UCSD-AML1 (cell line): ENCODE measurements around the gene PCDHB3.
A peak's percentile ranks its signal among the peaks of the same experiment; 100 is the strongest.
"Not testable (repeated sequence)": the region's sequence is repeated elsewhere in the genome, so short reads cannot be mapped to it uniquely, and the experiment has no call there.

Experiments
- DNase-seq: peaks from one replicate; lab custom pipeline; 2025; ENCODE audit not compliant: unreplicated experiment; lab: John Stamatoyannopoulos, UW

The PCDHB3 gene

DNA sequence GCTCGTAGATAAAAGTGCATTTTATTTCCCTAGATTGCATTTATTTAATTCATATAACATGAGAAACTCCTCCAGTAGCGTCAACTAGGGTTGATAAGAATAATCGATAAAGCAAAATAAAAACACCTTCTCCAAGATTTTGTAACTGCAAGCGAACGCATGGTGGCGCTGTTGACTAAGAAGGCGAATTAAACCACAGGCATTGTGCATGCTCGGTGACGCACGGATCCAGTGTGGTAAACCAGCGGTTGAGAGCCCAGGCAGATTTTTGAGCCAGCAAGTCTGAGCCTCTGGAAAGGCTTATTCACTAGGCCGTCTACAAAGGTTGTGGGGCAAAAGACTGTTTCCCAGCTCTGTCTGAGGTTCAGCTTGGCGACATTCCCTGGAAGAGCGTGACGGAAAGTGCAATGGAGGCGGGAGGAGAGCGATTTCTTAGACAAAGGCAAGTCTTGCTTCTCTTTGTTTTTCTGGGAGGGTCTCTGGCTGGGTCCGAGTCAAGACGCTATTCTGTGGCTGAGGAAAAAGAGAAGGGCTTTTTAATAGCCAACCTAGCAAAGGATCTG lies at the start of gene PCDHB3:
Gene PCDHB3 (plus strand): TSS at position 231 of the 563 bp plus-strand sequence. CDS start 177 bp downstream, at position 408.
- peak; percentile 8 for DNase-seq

DNA sequence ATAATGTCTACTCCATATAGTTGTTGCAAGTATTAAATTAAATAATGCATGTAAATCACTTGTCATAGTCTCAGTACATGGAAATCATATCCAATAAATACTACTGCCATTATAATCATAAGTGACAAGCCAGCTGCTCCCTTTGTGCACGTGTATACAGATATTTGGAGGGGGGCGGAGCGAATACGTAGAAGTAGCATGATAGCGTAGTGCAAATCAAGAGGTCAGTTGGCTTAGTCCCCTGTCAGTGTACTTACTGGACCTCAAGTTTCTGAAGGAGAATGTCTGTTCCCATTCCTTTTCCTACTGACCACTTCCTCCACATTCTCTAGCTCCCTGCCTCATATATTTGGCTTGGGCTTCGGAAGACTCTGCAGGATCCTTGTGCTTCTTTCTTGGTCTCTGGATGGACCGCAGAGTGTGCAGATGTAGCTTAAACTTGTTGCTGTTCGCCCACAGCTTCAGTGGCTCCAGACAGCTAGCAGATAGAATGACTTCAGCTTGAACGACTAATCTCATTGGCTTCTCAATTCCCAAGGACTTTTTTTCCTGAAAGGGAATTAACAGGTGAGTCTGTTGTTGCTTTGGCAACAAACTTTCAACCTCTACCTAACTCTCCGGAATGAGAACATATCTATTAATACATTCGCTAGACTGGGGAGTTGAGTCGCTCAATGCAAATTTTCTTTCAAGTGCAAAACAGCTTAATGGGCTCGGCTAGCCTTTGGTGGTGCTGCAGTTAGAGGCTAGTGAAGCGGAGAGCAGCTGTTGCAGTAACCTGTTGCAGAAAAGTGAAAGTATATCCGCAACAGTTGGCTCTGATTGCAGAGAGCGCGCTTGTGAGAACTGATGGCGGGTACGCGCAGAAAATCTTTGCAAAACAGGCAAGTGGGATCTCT lies 49.4 kb upstream of the PCDHB3 start, which contains the start of gene PCDHB1:
Gene PCDHB1 (plus strand): TSS at position 753 of the 899 bp plus-strand sequence. CDS start 97 bp downstream, at position 850.
- no peak for DNase-seq

DNA sequence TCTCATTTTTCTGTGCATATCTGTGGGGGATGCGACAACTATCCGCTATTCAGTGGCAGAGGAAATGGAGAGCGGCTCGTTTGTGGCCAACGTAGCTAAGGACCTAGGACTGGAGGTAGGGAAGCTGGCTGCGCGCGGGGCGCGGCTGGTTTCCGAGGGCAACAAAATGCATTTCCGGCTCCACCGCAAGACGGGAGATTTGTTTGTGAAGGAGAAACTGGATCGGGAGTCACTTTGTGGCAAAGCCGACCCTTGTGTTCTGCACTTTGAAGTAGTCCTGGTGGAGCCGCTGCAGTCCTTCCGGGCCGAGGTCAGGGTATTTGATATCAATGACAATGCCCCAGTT lies 48.8 kb upstream of the PCDHB3 start:
- no peak for DNase-seq

DNA sequence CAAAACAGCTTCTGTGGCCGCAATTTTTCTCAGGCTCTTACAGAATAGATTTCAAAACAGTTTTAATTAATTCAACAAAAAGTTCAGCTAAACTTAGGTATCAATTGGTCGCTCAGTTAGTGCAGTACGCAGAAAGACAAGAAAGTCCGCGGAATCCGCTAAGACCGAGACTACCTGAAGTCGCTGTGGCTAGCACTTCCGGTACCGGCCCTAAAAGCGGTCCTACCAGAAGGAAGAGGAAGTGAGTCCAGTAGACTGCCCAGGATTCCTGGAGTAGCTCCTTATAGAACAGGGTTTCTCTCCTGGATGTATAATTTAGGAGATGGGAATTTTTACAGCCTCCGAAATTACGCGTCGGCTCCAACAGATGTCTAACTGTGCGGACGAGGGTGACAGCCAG lies 22.4 kb upstream of the PCDHB3 start:
- DNase-seq, result no peak

DNA sequence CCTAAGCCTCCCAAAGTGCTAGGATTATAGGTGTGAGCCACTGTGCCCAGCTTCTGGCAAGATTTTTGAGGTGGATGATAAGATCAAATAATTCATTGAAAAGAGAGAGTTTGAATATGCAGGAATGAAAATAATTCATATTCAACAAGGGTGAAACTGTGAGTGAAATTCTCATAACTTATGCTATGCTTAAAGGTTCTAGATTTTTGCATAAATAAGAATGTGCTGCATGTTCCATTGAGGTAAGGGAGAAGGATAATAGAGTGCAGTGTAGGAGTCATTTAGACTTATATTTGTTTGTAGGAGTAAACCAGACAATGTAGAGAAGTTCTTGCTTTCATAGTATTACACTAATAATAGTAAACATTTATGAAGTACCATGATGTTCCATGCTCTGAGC lies 18.0 kb upstream of the PCDHB3 start:
- no peak for DNase-seq

DNA sequence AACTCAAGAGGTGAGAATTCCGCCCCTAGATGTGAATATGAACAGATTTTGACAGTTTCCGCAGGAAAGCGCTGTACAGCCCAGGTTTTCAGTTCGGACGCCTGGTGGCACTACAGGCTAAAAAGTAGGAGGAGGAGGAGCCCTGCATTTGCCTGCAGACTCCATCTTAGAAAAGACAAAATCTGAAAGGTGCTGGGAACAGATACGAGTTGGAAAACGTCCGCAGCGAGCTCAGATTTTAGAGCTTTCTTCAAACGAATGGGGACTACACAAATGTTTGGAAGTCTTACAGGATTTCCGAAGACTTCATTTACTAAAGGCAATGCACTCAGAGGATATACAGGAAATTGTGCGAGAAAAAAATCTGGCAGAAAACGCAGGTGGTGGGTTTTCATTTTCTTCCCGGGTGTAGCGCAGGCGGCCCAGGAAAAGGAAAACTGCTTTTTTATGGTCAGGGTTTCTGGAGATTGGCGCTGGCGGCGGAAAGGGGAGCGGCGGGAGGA lies 15.7 kb upstream of the PCDHB3 start:
- peak; percentile 8 for DNase-seq

DNA sequence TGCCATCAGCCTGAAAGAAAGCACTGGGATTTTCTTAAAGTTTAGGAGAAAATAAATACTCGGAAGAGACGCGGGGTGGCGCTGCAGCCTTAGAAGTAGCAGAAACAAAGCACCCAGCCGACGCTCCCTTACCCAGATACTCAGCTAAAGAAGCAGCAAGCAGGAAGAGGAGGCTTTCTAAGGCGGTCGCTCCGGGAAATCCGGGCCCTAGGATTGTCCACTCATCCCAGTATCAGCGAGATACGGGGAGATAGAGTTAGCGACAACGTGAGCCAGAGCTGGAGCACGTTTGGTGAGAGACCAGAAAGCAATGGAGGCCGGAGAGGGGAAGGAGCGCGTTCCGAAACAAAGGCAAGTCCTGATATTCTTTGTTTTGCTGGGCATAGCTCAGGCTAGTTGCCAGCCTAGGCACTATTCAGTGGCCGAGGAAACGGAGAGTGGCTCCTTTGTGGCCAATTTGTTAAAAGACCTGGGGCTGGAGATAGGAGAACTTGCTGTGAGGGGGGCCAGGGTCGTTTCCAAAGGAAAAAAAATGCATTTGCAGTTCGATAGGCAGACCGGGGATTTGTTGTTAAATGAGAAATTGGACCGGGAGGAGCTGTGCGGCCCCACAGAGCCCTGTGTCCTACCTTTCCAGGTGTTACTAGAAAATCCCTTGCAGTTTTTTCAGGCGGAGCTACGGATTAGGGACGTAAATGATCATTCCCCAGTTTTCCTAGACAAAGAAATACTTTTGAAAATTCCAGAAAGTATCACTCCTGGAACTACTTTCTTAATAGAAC lies 5.6 kb upstream of the PCDHB3 start, which contains the start of gene PCDHB2:
Gene PCDHB2 (plus strand): TSS at position 135 of the 782 bp plus-strand sequence. CDS start 176 bp downstream, at position 311.
- peak; percentile 25 for DNase-seq

DNA sequence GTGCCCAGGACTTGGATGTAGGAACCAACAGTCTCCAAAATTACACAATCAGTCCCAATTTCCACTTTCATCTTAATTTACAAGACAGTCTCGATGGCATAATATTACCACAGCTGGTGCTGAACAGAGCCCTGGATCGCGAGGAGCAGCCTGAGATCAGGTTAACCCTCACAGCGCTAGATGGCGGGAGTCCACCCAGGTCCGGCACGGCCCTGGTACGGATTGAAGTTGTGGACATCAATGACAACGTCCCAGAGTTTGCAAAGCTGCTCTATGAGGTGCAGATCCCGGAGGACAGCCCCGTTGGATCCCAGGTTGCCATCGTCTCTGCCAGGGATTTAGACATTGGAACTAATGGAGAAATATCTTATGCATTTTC lies 5.0 kb upstream of the PCDHB3 start:
- no peak for DNase-seq

DNA sequence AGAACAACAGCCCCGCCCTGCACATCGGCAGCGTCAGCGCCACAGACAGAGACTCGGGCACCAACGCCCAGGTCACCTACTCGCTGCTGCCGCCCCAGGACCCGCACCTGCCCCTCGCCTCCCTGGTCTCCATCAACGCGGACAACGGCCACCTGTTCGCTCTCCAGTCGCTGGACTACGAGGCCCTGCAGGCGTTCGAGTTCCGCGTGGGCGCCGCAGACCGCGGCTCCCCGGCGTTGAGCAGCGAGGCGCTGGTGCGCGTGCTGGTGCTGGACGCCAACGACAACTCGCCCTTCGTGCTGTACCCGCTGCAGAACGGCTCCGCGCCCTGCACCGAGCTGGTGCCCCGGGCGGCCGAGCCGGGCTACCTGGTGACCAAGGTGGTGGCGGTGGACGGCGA lies 4.1 kb upstream of the PCDHB3 start:
- not testable (repeated sequence) for DNase-seq

DNA sequence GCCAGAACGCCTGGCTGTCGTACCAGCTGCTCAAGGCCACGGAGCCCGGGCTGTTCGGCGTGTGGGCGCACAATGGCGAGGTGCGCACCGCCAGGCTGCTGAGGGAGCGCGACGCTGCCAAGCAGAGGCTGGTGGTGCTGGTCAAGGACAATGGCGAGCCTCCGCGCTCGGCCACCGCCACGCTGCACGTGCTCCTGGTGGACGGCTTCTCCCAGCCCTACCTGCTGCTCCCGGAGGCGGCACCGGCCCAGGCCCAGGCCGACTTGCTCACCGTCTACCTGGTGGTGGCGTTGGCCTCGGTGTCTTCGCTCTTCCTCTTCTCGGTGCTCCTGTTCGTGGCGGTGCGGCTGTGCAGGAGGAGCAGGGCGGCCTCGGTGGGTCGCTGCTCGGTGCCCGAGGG lies 3.7 kb upstream of the PCDHB3 start:
- not testable (repeated sequence) for DNase-seq

DNA sequence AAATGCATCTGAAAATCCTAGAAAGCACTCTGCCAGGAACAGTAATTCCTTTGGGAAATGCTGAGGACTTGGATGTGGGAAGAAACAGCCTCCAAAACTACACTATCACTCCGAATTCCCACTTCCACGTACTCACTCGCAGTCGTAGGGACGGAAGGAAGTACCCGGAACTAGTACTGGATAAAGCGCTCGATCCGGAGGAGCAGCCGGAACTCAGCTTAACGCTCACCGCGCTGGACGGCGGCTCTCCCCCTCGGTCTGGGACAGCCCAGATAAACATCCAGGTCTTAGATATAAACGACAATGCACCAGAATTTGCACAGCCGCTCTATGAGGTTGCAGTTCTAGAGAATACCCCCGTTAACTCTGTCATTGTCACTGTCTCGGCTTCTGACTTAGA lies 786 bp downstream of the PCDHB3 start:
- no peak for DNase-seq

DNA sequence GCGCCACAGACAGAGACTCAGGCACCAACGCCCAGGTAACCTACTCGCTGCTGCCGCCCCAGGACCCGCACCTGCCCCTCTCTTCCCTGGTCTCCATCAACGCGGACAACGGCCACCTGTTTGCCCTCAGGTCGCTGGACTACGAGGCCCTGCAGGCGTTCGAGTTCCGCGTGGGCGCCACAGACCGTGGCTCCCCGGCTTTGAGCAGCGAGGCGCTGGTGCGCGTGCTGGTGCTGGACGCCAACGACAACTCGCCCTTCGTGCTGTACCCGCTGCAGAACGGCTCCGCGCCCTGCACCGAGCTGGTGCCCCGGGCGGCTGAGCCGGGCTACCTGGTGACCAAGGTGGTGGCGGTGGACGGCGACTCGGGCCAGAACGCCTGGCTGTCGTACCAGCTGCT lies 1.8 kb downstream of the PCDHB3 start:
- not testable (repeated sequence) for DNase-seq

DNA sequence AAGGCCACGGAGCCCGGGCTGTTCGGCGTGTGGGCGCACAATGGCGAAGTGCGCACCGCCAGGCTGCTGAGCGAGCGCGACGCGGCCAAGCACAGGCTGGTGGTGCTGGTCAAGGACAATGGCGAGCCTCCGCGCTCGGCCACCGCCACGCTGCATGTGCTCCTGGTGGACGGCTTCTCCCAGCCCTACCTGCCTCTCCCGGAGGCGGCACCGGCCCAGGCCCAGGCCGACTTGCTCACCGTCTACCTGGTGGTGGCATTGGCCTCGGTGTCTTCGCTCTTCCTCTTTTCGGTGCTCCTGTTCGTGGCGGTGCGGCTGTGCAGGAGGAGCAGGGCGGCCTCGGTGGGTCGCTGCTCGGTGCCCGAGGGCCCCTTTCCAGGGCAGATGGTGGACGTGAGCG lies 2.2 kb downstream of the PCDHB3 start:
- not testable (repeated sequence) for DNase-seq

DNA sequence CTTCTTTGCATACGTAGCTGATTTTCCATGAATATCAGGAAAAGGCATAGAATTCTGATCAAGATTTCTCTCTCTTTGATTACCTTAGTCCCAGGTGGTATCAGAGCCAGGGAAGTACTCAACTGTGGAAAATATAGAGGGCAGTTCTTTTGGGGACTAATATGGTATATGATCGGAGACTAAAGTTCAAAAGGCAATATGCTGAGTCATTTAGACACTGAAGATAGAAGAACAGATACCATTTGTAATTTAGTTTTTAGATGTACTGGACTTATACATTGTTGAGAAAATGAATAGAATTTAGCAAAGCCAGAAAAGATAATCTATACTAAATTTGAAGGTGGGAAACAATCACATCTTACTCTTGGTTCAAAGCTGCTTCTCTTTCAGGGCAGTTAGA lies 5.1 kb downstream of the PCDHB3 start:
- no peak for DNase-seq

DNA sequence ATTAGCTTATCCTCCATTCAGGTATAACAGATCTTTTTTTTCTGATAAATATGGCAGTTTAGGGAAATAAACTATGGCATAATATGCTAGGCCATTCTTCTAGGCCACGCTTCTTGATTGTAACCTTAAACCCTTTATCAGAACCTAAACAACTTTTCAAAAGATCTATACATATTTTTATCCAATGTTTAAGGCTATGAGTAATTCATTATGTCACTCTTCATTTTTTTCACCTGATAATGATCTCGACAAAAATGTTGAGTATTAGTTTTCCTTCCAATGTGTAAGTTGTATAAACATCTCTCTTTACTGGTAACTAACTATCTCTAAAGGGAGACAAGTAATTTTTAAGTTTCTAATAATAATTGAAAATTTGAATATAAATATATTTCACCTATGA lies 19.0 kb downstream of the PCDHB3 start:
- no peak for DNase-seq

DNA sequence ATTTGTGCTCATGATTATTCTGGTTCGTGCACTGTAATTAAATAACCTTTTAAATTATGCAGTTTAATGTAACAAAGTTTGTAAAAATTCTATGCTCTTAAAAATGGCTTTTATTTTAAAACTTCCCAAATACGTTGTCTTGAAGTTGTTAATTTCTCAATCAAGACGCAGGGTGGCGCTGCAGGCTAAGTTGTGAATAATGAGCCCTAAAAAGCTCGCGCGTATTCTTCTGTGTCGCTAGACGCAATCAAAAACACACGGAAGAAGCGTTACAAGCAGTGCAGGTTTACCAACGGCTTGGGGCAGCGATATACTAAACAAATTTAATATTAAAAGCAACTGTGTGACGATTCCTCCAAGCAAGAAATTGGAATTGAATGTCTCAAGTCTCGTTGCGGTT lies 21.3 kb downstream of the PCDHB3 start, which contains the start of gene PCDHB4:
Gene PCDHB4 (plus strand): TSS at position 256 of the 400 bp plus-strand sequence. CDS start 181 bp downstream, outside the sequence.
- no peak for DNase-seq

DNA sequence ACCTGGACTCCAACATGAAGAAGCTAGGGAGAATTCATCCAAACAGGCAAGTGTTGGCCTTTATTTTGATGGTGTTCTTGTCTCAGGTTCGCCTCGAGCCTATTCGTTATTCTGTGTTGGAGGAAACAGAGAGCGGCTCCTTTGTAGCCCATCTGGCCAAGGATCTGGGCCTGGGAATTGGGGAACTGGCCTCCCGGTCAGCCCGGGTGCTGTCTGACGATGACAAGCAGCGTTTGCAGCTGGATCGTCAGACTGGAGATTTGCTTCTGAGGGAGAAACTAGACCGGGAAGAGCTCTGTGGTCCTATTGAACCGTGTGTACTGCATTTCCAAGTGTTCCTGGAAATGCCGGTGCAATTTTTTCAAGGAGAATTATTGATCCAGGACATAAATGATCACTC lies 21.7 kb downstream of the PCDHB3 start:
- DNase-seq, result no peak

DNA sequence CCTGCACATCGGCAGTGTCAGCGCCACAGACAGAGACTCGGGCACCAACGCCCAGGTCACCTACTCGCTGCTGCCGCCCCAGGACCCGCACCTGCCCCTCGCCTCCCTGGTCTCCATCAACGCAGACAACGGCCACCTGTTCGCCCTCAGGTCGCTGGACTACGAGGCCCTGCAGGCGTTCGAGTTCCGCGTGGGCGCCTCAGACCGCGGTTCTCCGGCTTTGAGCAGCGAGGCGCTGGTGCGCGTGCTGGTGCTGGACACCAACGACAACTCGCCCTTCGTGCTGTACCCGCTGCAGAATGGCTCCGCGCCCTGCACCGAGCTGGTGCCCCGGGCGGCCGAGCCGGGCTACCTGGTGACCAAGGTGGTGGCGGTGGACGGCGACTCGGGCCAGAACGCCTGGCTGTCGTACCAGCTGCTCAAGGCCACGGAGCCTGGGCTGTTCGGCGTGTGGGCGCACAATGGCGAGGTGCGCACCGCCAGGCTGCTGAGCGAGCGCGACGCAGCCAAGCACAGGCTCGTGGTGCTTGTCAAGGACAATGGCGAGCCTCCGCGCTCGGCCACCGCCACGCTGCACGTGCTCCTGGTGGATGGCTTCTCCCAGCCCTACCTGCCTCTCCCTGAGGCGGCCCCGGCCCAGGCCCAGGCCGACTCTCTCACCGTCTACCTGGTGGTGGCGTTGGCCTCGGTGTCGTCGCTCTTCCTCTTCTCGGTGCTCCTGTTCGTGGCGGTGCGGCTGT lies 23.3 kb downstream of the PCDHB3 start:
- not testable (repeated sequence) for DNase-seq

DNA sequence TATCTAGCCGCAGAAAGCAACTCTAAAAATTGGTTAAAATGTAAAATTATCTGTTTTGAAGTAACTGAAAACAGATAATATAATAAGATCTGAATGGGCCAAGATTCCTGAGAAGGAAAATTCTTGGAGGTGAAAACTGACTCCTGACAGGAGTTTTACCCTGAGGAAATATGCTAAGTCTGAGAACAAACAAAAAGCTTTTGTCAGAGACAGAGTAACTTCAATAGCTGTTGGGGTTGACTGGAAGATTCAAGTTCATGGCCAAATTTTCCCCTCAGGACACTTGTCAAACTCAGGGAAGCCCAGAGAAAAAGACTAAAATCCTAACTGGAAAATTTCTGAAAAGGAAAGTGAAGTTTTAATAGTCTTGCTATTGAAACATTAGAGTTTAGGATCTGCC lies 27.0 kb downstream of the PCDHB3 start:
- DNase-seq, result no peak

DNA sequence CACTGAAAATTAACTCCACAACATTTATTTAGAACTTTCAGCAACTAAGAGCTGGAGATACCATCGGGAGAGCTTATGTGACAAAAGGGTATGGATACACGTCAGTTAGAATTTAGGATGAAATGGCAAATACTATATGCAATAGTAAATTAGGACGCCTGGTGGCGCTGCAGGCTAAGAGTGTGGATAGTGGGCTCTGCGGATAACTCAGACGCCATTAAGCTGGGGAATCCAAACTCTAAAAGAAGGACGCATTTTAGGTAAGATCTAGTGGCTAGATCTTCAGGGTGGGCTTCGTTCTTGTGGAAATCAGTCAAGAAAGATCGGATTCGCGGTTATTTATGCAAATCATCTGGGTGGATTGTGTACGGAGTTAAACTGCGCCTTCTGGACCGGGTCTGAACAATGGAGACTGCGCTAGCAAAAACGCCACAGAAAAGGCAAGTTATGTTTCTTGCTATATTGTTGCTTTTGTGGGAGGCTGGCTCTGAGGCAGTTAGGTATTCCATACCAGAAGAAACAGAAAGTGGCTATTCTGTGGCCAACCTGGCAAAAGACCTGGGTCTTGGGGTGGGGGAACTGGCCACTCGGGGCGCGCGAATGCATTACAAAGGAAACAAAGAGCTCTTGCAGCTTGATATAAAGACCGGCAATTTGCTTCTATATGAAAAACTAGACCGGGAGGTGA lies 34.9 kb downstream of the PCDHB3 start, which contains the start of gene PCDHB5:
Gene PCDHB5 (plus strand): TSS at position 177 of the 688 bp plus-strand sequence. CDS start 229 bp downstream, at position 406.
- no peak for DNase-seq
